Spleen (tissue), 7 donors: ENCODE data around the gene TMCC1.

Experiments used
- POLR2AphosphoS5 ChIP-seq, 3 donors: sonication (generic); formaldehyde crosslinking; IDR thresholded peaks; one replicate each; pipeline ENCODE4 v1.5.1; 2017; ENCODE audit warnings: antibody characterized with exemption in 3 of 3
- TF ChIP-seq, protein P1 (sequence below), 11 experiments: fragments of 200-600 bp in 7 of 11; fragments of 450-650 bp in 4 of 11; sonication (generic) in 4 of 11; IDR thresholded peaks in 8 of 11; conservative IDR thresholded peaks in 3 of 11; 1 replicate in 7 of 11; 2 replicates in 4 of 11; pipeline versions ENCODE4 v1.4.0 to v1.8.0; 2016 to 2021; ENCODE audit warnings: antibody characterized with exemption in 11 of 11, inconsistent platforms in 4 of 11, mild to moderate bottlenecking in 1 of 11
- donor health status: DM: no; HTN: no; CAD: no; lungs with moderate emphysema.
- donor health status: DM: no; HTN: no; CAD: no.
- donor health status: DM: no; HTN: no; CAD: no.

DNA sequence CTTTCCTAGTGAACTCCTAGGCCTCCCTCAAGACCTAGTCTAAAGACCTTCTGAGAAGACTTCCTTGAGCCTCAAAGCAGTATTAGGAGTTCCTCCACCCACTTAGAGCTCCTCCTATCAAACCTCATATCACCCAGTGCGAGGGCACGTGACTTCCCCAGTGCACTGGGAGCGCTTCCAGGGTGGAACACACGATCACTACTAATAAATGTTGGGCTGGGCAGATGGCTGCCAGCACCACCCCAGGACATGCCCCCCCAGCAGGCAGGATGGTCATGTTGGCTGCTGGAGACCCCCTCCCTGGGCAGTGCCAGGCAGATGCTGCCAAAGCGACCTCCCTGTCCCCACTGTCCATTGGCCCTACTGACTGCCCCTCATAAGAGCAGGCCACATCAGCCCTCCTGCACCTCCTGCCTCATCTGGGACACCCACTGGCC lies 278.6 kb downstream of the TMCC1 start:
- TF ChIP-seq, protein P1, sequence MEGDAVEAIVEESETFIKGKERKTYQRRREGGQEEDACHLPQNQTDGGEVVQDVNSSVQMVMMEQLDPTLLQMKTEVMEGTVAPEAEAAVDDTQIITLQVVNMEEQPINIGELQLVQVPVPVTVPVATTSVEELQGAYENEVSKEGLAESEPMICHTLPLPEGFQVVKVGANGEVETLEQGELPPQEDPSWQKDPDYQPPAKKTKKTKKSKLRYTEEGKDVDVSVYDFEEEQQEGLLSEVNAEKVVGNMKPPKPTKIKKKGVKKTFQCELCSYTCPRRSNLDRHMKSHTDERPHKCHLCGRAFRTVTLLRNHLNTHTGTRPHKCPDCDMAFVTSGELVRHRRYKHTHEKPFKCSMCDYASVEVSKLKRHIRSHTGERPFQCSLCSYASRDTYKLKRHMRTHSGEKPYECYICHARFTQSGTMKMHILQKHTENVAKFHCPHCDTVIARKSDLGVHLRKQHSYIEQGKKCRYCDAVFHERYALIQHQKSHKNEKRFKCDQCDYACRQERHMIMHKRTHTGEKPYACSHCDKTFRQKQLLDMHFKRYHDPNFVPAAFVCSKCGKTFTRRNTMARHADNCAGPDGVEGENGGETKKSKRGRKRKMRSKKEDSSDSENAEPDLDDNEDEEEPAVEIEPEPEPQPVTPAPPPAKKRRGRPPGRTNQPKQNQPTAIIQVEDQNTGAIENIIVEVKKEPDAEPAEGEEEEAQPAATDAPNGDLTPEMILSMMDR (IDR thresholded peaks at IDR 0.05 in 8 of 11, conservative IDR thresholded peaks at IDR 0.05 in 3 of 11) = no peak
- peak in 2 of 3 donors; percentile 15 to 36 for TF ChIP-seq POLR2AphosphoS5 (IDR thresholded peaks at IDR 0.05)
